HG03060 (cell line): ENCODE measurements around the gene CD37.

Experiments
- ATAC-seq: cut with Tn5 transposase; IDR thresholded peaks from one replicate; pipeline ENCODE4 v1.9.1; 2021; ENCODE audit warnings: low read depth, moderate number of reproducible peaks; ENCODE audit not compliant: unreplicated experiment

CD37 gene

GRCh38 chr19:49344505-49345423 lies 9.6 kb downstream of the CD37 start:
- ATAC-seq = no peak

GRCh38 chr19:49347191-49347590 lies 12.0 kb downstream of the CD37 start:
- no peak for ATAC-seq

- no peak for ATAC-seq
These were observed 12.6 kb downstream of the CD37 start for GRCh38 chr19:49347835-49348234.

GRCh38 chr19:49348305-49349189 lies 13.3 kb downstream of the CD37 start:
- no peak for ATAC-seq

GRCh38 chr19:49349567-49349966 lies 14.4 kb downstream of the CD37 start:
- no peak for ATAC-seq

GRCh38 chr19:49355909-49356353 lies 20.7 kb downstream of the CD37 start:
- ATAC-seq = no peak

- ATAC-seq = no peak
These were observed 21.2 kb downstream of the CD37 start for GRCh38 chr19:49356382-49356781.

GRCh38 chr19:49357186-49357585 lies 22.0 kb downstream of the CD37 start:
- ATAC-seq = no peak

- no peak for ATAC-seq
These were observed 24.9 kb downstream of the CD37 start for GRCh38 chr19:49359851-49360820.

- no peak for ATAC-seq
These were observed 26.3 kb downstream of the CD37 start for GRCh38 chr19:49361438-49362047.

- ATAC-seq = no peak
These were observed 27.1 kb downstream of the CD37 start, which contains the start of gene TEAD2 for GRCh38 chr19:49362048-49362928. Gene TEAD2 (minus strand): TSS chr19:49362416. CDS start chr19:49360075, 2,341 bp downstream.

- ATAC-seq = no peak
These were observed 27.7 kb downstream of the CD37 start for GRCh38 chr19:49362929-49363267.

- ATAC-seq = peak; percentile 65
These were observed 28.3 kb downstream of the CD37 start, which contains the start of gene DKKL1 for GRCh38 chr19:49363268-49364082. Gene DKKL1 (plus strand): TSS chr19:49363877. CDS start chr19:49363999, 122 bp downstream.

GRCh38 chr19:49364083-49364737 lies 29.0 kb downstream of the CD37 start:
- ATAC-seq = no peak

- no peak for ATAC-seq
These were observed 30.9 kb downstream of the CD37 start for GRCh38 chr19:49366110-49366509.

GRCh38 chr19:49368711-49369358 lies 33.6 kb downstream of the CD37 start:
- ATAC-seq = no peak

GRCh38 chr19:49371184-49371583 lies 36.0 kb downstream of the CD37 start:
- ATAC-seq = no peak
